ENCODE results near the gene TIMM10B.

DNA sequence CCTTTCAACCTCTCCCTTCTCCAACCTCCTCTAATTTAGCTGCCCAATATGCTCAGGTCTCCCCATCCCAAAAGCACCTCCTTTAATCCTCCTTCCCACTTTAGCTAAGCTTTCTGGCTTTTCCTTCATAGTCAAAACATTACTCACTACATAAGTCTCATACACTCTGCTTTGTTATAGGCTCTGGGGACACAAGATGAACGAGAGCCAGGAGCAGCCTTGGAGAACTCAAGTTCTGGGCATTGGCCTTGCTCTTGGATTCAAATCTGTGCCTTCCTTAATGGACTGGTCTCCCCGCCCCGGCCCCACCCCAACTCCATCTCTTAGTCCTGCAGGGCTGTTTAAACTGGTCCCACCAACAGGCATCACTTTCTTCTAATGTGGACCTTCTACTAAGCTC, 29.1 kb upstream of the TIMM10B start:
- TF ChIP-seq, protein P1, sequence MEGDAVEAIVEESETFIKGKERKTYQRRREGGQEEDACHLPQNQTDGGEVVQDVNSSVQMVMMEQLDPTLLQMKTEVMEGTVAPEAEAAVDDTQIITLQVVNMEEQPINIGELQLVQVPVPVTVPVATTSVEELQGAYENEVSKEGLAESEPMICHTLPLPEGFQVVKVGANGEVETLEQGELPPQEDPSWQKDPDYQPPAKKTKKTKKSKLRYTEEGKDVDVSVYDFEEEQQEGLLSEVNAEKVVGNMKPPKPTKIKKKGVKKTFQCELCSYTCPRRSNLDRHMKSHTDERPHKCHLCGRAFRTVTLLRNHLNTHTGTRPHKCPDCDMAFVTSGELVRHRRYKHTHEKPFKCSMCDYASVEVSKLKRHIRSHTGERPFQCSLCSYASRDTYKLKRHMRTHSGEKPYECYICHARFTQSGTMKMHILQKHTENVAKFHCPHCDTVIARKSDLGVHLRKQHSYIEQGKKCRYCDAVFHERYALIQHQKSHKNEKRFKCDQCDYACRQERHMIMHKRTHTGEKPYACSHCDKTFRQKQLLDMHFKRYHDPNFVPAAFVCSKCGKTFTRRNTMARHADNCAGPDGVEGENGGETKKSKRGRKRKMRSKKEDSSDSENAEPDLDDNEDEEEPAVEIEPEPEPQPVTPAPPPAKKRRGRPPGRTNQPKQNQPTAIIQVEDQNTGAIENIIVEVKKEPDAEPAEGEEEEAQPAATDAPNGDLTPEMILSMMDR (IDR thresholded peaks at IDR 0.05) = no peak
- TF ChIP-seq EP300 (IDR thresholded peaks at IDR 0.05) (no peak), POLR2AphosphoS5 (IDR thresholded peaks at IDR 0.05) (no peak)

All from gastroesophageal sphincter (tissue), 3 donors.